ENCODE results near the gene PFDN4. TPM values are rescaled to one million over a fixed set of nuclear protein-coding genes. Genes with fewer than 3 reads are reported as not detected.

Gene PFDN4, protein sequence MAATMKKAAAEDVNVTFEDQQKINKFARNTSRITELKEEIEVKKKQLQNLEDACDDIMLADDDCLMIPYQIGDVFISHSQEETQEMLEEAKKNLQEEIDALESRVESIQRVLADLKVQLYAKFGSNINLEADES
- 10 to 100 TPM; 22.1 to 22.2 TPM for total RNA-seq
- long read RNA-seq, partial matches to known transcripts, result 0 of 4 reads
- long read RNA-seq, other reads (novel, unspliced or antisense), result 0 of 4 reads

GRCh38 chr20:54207743-54208547, at the start of gene PFDN4:
Gene PFDN4 (plus strand): TSS chr20:54208087. CDS start chr20:54208101, 14 bp downstream.
- DNase-seq (peak; percentile 85), ATAC-seq (peak; percentile 95 to 98)
- intact Hi-C loops (cut with DNase I), result no loop called here

GRCh38 chr20:54158226-54158625, 49.7 kb upstream of the PFDN4 start:
- DNase-seq (no peak), ATAC-seq (no peak)
- intact Hi-C loops (cut with DNase I), result no loop called here

DNA sequence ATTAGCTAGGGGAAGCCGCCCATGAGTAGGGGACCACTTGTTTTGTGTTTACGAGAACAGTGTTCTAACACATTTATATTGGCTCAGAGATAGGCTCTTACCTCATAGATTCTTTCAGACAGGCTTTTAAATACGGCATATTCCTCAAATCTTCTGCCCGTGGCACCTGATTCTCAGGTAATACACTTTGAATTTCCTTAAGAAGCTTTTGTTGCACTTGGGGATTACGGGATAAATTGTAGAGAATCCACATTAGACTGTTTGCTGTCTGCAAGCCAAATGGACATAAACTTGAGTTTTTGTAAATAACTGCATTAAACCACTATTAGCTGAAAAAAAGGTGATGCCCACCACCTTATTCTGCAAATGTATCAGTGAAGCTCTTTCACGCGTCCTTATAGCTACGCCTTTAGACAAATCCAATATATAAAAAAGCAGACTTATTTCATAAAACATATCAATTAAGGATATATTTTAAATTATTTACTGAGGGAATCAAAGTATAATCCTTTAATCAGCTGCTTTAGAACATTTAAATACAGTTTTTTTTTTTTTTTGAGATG, 49.0 kb upstream of the PFDN4 start:
- DNase-seq (no peak), ATAC-seq (no peak)
- intact Hi-C loops (cut with DNase I), result no loop called here

DNA sequence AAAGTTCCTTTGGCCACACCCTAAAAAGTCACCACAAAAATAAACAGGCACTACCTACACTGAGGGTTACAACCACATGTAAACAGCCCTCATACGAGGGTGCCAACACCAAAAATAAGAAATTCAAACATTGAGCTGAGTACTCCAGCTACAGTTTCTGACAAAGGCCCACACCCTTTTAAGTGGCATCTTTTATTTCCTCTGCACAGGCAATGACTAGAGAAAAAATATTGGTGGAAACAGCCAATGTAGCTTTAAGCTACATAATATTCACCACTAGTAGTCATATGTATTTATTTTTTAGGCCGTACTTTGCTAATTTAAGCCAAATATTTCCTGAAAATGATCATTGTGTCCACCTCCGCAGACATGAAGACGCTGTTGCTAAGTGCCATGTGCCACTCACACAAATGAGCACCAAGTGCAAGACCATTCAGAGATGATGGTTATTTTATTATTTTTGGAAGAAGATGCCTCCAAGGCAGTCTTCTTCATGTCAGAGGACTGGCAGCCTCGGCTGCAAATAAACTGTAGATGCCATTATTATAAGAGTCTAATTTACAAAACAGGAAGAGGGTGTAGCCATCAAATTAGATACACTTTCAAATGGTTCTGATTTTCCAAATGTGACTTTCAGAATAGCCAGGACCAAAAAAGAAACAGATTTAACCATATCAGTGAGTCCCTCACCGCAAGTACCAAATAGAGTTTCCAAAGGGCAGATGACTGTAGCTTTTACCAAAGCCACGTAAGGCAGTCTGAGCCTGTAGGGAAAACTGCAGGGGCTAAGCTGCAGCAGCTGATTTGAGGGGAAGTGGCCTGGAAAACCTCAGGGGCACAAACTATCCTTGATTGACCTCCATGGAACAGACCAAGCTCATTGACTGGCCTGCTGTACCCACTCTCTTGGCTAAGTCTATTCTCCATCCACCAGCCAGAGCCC, 47.6 kb upstream of the PFDN4 start:
- no peak for ATAC-seq
- intact Hi-C loops (cut with DNase I), result no loop called here
- no peak for DNase-seq

DNA sequence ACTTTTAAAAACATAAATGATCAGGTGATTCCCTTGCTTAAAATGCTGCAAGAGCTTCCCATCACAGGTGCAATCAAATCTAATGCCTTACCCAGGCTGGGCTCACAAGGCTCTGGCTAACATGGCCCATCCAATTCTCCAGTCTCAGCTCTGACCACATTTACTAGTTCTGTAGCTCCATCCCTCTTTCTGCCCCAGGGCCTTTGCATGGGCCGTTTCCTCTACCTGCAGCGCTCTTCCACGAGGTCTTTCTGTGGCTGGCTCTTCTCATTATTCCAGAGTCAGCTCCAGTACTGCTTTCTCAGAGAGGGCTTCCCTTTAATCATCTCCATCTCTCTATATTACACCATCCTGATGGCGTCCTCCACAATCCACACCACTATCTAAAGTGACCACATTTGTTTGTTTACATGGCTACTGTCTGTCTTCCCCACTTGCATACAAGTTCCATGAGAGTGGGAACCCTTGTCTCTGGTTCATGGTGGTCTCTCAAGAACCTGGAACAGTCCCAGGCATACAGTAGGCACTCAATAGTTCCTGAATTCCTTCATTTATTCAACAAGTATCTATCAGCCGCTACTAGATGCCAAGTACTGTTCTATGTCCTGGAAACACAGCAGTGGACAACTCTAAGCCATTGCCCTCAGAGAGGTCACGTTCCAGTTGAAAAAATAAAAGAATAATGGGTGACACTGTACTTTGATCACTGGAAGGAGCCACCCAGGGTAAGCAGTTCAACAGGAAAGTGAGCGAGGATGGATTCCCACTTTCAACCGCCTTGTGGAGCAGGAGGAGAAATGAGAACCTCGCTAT, 46.7 kb upstream of the PFDN4 start:
- DNase-seq (no peak), ATAC-seq (no peak)
- intact Hi-C loops (cut with DNase I), result no loop called here

DNA sequence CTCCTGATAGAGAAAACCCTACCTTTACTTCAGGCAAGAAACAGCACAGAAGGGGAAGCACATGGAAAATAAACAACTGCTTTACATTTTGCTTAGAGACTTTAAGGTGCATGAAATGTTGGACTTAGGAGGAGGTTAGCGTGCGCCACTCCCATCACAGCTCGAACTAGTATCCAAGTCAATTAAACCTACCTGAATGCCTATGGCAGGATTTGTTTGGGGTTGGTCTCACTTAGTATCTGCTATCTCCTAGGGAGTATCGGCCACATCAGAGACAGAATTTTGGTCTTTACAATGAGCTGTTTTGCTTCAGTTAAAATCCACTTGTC, 46.1 kb upstream of the PFDN4 start:
- intact Hi-C loops (cut with DNase I), result no loop called here
- DNase-seq, result no peak
- ATAC-seq, result no peak

DNA sequence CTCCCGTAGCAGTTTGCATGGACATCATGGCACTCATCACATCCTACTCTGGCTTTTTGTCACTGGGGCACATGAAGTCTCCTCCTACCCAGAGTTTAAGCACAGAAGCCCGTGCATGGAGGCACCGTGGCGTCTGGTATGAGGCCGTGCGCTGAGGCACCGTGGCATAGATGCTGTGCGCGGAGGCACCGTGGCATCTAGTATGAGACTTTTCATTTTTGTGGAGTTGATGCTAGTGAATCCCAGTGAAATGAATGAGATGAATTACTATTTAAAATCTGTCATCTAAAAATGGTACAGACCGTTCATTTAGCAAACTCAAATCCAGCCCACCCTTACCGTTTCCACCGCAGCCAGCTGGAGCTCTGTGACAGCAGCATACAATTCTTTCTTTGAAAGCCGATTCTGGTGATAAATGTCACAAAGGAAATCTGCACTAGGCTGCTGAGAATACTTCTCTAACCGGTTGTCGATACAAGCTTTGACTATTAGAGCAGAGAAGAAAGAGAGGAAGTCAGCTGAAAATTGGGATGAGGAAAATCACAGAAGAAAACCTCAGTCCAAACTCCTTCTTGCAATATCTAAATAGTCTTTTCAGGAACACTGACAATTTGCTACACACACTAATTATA, 45.4 kb upstream of the PFDN4 start:
- ATAC-seq, result no peak
- no peak for DNase-seq
- intact Hi-C loops (cut with DNase I), result no loop called here

GRCh38 chr20:54163402-54163801, 44.5 kb upstream of the PFDN4 start:
- intact Hi-C loops (cut with DNase I), result no loop called here
- no peak for ATAC-seq
- no peak for DNase-seq

GRCh38 chr20:54165014-54165413, 42.9 kb upstream of the PFDN4 start:
- ATAC-seq, result no peak
- intact Hi-C loops (cut with DNase I), result no loop called here
- no peak for DNase-seq

DNA sequence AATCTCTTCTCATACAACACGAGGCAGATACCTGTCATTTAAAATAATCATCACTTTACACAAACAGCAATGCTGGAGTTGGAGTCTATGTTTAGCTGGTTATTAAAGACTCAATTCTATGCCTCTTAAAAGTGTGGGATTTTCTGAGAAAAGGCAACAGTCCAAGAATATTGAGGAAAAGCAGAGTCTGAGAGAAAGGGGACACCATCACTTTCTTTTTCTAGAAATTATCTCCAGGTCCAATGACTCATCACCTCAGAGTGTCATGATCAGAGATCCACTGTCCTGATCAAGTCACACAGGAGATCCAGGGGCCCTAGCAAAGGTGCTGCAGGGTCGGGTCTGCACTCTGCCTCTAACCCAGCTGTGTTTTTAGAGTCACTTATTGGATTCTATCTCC, 42.1 kb upstream of the PFDN4 start:
- no peak for DNase-seq
- intact Hi-C loops (cut with DNase I), result no loop called here
- no peak for ATAC-seq

- ATAC-seq (no peak), DNase-seq (no peak)
- intact Hi-C loops (cut with DNase I), result no loop called here
These were observed 40.8 kb upstream of the PFDN4 start for GRCh38 chr20:54166987-54167662.

GRCh38 chr20:54167909-54168872, 39.7 kb upstream of the PFDN4 start:
- intact Hi-C loops (cut with DNase I), result no loop called here
- DNase-seq, result no peak
- peak in 1 of 2 donors; percentile 73 for ATAC-seq

GRCh38 chr20:54168961-54169862, 38.7 kb upstream of the PFDN4 start:
- intact Hi-C loops (cut with DNase I), result no loop called here
- DNase-seq, result no peak
- no peak for ATAC-seq

DNA sequence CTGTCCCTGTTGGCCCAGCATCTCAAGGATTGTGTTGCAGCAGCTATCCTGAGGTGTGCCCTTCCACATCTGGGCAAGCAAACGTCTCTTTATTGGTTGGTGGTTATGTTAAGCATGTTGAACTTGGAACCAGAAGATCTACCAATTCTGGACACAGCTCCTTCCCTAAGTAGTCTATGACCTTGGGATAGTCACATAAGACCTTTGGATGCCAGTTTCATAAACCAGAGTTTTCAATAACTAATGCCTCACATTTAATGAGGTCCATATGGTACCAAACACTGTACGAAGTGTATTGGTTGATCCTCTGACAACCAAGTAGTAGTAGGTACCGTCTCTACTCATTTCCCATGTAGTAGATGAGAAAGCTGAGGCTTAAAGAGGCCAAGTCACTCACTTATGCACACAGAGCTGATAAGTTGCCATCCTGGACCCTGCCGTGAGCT, 37.8 kb upstream of the PFDN4 start:
- intact Hi-C loops (cut with DNase I), result no loop called here
- DNase-seq, result no peak

GRCh38 chr20:54170963-54171362, 36.9 kb upstream of the PFDN4 start:
- intact Hi-C loops (cut with DNase I), result no loop called here
- DNase-seq, result no peak

More for the DNA sequence above, 37.8 kb upstream of the PFDN4 start:
- no peak for ATAC-seq

GRCh38 chr20:54172532-54172855, 35.4 kb upstream of the PFDN4 start:
- ATAC-seq (no peak), DNase-seq (no peak)
- intact Hi-C loops (cut with DNase I), result no loop called here

More at GRCh38 chr20:54170963-54171362, 36.9 kb upstream of the PFDN4 start:
- ATAC-seq, result no peak

Measured in left cardiac atrium (tissue), 4 donors.